Ishikawa (cell line): ENCODE data around the gene ENPEP.

Experiments
- EP300 ChIP-seq: IDR thresholded peaks from 2 replicates; pipeline ENCODE4 v1.6.1; 2012; ENCODE audit warnings: borderline replicate concordance
- TCF12 ChIP-seq: IDR thresholded peaks from 2 replicates; pipeline ENCODE4 v1.6.1; 2012; ENCODE audit warnings: low read depth

GRCh38 chr4:110567214-110567613 is 91.3 kb downstream of the ENPEP start:
- TF ChIP-seq EP300 (no peak), TCF12 (no peak)
